AML-193 (cell line): ENCODE measurements around the gene DYNC1I1.

Source experiments
- DNase-seq, 2 experiments: peaks; one replicate each; lab custom pipeline; 2025; lab: John Stamatoyannopoulos, UW

The DYNC1I1 gene

DNA sequence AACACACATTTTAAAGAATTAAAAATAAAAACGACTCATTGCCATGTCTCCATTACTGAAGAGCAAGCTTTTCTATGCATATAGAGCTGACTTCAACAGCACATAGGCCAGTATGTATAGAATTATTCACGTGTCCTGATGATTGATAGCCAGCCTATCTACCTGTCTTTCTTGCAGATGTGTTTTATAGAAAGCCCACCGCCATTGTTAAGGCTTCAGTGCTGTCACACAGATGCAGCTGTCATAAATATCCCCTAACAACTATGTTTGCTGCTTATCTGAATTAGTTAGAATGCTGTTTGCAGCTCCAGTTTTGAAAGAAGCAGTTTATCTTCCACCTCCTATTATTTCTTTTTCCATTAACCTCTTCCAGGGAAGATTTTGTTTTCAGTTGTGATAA, 313.6 kb downstream of the DYNC1I1 start:
- DNase-seq = no peak

DNA sequence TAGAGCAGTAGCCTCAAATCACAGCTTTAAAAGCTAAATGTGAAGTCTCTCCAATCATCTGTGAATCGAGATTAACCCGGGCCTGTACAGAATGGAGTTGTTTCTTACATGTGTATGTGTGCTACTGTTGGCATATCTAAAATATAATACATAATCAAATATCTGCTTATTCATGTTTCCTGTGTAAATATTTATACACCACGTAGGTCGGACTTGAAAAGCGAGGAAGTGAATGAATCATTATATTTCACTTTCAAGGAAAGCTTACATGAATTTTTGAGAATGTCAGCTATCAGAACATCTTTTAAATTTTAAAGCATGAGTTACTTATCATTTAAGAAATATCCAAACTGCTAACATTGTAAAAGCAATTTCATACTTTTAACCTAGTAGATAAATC, 316.2 kb downstream of the DYNC1I1 start:
- DNase-seq = no peak

DNA sequence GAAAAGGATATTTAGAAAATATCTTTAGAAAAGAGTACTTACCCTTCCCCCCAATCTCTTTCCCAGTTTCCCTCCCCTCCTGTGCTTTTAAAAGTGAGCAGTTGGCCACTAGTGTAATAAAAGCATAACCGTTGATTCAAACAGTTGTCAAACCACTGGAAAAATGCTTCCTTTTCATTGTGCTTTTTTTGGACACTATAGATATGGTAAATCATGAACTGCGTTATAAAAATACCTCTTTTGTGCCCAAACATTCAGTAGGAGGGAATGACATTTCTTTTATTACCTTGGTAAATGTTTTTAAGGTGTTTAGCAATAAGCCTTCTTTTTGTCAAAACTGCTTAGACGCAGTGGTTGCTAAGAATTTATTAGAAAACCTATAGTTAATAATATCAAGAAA, 317.2 kb downstream of the DYNC1I1 start:
- DNase-seq = no peak

DNA sequence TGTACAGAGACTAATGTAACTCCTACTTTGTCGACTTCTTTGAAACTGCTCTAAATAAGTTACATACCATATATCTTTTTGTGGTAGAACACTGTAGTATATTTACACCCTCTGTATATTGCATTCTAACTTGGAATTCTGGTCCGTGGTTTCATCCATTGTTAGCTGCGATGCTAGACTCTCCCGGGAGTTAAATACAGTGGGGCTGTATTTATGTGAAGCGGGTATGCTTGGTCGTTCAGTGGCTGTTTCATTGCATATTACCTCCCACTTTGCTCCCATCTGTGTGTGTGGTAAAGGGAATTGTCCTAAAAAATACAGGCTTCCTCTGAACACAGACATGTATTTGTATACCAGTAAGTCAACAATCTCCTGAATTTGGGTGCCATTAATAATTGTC, 318.4 kb downstream of the DYNC1I1 start:
- DNase-seq = no peak

DNA sequence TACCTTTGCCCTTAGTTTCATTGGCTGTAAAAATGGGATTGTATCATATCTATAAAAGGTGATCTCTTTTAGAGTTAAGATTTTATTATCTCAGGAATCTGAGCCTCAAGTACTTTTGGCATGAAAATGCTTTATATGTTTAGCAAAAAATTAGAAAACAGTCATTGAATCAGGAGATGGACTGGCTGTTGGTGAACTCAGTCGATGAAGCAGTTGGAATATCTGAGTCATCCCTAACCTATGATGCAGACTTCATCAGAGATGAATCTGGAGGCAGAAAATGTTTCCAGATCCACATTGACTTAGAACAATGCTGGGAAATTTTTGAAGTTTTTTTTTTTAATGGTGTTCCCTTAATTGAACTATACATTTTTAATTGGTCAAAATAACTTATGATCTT, 321.1 kb downstream of the DYNC1I1 start:
- no peak for DNase-seq

DNA sequence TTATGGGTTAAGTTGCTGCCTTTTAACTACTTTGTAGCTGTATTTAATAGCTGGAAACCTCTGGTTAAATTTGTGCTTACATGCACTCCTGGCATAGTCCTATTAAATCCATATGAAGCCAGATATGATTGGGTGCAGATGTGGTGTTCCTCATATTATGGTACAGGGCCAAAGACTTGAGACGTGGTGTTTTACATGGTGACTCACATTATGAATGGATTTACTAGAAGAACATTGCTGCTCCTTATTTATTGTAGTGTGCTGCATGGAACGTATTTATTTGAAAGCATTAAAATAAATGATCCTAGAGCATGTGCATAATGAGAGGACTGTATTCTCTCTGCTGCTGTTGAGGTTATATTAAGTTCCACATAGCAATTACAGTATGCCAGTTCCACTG, 325.5 kb downstream of the DYNC1I1 start:
- DNase-seq = no peak

DNA sequence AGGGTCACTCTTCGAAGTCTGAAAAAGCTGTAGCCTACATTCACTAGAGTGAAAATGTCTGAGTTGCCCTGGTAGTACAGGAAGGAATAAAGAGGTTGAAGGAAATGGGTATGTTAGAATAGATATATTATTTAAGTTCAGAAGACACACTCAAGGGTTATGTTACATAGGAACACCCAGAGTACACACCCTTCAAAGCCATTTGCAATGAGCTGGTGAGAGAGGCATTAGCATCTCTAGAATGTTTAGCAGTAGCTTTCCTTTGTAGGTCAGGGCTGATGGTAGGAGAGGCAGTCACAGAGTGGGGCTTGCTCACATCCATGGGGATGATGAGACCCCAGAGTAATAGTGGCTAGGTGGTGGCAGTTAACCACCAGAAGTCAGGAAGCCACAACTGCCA, 328.4 kb downstream of the DYNC1I1 start:
- no peak for DNase-seq

DNA sequence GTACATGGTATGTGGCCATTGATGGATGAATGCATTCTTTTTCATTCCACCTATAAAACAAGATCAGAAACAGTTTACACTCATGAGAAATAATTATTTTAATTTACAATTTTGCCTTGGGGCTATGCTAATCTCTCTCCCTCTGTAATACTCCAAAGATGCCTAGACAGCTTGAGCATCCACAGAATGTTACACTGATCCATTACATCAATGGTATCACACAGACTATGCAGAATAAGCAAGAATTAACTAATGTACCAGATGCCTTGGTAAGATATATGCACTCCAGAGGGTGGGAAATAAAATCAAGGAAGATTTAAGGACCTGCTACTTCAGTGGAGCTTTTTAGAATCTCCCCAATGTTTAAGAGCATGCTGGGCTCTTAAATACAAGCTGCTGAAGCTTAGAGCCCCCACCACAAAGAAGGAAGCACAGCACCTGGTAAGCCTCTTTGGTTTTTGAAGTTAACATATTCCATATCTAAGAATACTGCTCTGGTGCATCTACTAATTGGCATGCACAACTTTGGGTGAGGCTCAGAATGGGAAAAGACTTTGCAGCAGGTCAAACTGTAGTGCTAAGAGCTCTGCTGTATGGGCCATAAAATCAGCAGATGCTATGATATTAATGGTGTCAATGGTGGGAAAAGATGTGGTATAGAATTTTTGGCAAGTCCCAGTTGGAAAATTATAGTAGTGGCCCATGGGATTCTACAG, 329.9 kb downstream of the DYNC1I1 start:
- no peak for DNase-seq

DNA sequence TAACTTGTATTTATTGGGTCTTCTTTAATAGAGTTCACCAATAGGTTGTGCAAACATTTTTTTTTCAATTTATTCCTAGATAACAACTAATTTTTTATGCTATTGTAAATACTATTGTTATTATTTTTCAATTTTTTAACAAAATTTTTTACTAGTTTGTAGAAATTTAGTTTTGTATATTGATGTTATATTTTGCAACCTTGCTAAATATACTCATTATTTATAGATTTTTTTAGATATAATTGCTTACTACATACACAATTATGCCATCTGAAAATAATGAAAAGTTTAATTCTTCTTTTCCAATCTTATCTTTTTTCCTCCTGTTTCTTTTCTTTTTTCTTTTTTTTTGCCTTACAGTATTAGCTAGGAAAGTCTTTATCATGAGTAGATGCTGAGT, 332.6 kb downstream of the DYNC1I1 start:
- DNase-seq = no peak

DNA sequence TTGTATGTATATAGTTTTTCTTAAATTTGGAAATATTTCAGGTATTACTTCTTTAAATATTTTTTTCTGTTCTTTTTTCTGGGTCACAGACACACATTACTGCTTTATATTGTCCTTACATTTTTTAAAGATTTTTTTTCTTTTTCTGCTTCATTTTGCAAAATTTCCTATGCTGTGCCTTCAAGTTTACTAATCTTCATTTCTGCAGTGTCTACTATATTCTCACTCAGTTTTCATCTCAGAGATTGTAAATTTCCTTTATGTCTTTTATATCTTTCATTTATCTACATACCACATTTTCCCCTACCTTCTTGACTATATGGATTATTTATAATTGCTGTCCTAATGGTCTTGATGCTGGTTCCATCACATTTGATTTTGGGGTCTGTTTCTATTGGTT, 339.1 kb downstream of the DYNC1I1 start:
- no peak for DNase-seq

DNA sequence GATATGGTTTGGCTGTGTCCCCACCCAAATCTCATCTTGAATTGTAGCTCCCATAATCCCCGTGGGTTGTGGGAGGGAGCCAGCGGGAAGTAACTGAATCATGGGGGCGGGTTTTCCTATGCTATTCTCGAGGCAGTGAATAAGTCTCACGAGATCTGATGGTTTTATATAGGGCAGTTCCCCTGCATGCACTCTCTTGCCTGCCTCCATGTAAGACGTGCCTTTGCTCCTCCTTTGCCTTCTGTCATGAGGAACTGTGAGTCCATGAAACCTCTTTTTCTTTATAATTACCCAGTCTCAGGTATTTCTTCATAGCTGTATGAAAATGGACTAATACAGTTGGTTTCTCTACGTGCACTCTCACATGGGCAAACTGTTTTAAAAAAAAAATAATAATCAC, 341.8 kb downstream of the DYNC1I1 start:
- no peak for DNase-seq

DNA sequence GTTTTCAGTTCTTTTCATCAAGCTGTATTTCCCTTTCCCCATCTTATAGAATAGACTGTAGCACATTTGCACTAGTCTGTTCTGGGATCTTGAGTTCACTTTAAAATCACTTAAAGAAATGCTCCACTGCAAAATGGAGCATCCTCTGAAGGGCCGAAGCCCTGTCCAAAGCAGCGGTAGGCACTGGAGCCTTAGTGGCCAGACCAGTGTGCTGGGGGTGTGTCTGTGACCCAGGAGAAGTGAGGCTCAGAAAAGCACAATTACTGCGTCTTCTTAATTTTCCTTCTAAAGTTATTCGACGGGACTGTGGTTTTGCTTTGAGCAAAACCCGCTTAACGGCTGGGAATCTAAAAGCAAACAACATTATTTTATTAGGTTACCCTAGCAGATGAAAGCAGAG, 343.8 kb downstream of the DYNC1I1 start:
- DNase-seq = no peak

DNA sequence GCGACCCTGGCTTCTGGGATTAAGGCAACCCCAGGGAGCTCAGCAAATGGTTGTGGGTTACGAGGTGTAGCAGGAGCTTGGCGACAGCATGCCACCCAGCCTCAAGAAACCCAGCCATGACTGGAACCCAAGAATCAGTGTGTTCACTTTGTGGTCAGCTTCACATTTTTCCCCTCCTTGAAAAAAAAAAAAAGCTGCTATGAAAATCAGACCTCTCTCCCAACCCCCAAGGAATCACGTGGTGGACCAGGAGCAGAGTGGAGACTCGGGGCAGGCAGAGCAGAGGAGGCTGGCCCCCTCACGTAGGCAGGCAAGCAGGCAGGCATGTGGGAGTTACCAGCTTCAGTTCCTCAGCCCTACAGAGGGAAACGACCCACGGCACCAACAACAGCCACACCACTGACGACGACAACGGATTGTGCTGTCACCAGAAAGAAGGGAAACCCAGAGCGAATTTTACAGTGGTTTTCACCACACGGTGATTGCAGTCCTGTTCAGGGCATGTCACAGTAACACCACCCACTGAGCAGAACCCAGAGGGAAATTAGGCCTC, 346.2 kb downstream of the DYNC1I1 start:
- DNase-seq = no peak

DNA sequence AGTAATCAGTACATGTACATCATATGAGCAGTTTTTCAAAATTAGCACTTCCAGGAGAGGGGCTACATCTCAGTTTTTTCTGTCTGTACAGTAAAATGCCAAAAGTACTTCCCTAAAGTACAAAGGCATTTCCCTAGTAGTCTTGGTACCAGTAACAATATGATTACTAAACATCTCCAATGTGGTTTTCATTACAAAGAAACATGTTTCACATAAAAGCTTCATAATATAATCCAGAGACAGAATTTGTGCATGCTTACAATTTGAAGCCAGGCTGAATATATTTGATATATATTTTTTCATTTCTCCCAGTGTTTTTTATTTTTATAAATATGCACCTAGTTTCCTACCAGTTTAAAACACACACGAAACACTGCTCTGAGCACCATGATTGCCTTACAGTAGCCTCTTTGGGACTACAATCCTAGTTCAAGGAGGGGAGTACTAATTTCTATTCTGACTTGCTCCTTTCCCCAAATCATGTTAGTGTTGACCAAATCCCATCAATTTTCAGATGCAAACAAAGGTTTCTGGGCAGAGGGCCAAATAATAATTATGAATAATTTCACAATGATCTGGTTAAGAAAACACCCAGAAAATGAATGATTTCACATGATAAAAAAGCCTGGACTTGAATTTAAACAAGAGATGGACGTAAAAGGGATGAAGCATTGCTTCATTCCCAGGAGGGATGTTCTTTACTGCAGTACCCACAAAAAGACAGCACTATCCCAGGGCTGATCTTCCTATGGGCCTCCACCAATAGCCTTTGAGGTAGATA, 348.3 kb downstream of the DYNC1I1 start:
- no peak for DNase-seq

DNA sequence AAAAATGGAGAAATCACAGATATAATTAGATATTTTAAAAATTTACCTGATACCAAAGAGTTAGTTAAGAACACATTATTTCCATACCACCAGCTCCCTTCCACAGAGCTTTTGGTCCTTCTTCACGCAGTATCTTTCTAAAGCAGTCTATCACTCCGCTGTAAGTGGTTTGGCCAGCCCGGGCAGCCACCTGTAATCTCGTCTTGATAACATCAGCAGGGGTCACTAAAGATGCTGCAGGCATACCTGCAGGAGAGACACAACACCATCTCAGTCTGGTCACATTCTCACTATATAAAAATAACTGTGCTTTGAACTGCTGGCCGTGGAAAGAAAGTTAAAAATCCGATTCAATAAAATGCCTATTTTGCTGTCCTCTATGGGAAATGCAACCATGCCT, 349.4 kb downstream of the DYNC1I1 start:
- DNase-seq = no peak

DNA sequence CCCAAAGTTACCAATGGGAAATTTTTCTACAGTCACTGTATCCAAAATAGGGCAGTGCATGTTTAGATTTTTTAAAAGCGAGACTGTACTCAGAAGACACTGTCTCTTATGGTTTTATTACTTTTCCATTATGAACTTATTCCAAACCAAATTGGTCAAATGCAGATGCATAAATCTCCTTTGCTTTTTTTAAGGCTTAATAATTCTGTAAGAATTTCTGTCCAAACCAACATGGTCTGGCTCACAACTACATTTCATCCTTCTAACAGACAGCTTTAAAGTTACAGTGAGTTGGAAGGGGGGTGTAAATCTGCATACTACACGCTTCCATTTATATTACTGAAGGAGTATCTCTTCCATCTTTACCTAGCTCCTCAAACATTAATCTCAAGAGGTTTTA, 350.4 kb downstream of the DYNC1I1 start:
- DNase-seq = no peak

DNA sequence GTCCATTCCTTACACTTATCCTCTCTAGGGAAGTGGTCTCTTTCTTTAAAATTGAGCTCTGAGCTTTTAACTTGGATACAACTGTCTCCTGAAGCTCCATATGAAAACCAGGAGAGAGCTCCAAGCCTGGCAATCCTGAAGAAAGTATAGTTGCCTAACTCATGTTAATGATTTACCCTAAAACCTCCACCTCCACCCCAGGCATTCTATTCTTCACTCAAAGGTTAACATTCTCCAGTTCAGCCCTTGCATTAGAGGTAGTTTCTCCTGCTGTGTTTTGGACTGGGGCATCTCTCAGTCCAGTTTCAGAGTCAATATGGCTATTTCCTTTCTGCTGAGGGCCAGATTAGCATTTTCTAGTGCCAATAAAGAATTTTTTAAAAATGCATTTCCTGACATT, 354.0 kb downstream of the DYNC1I1 start:
- no peak for DNase-seq

DNA sequence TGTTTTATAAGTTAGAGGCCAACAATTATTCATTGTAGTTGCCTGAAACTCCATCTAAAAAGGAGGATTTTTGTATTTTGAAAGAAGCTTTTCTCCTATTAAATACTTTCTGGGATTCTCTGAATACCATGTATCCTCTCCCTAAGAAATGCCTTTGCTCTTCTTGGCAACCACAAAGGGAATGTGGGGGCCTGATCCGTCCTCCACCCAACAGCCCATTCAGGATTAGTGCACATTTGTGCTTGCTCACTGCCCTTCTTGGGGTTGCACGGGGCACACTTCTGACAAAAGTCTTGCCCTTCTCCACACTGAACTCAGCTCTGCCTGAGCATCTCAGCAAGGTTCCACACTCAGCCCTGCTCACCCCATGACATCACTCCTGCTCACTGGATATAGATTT, 355.4 kb downstream of the DYNC1I1 start:
- DNase-seq = no peak

DNA sequence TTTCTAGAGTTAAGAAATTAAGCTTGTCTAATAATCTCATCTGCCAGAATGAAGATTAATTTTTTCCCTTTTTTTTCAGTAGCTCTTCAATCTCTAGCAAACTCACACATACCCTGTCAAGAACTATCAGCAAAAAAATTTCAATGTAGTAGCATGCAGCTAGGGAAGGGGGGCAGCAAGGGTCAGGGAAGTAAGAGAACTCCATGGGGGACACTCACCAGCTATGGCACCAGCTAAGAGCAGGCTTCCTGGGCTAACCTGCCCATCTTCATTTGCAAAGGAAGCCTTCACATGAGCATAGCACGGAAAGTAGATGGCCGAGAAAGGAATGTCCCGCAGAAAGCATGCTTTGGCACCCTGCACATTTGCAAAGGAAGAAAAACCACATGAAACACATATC, 359.2 kb downstream of the DYNC1I1 start:
- no peak for DNase-seq

DNA sequence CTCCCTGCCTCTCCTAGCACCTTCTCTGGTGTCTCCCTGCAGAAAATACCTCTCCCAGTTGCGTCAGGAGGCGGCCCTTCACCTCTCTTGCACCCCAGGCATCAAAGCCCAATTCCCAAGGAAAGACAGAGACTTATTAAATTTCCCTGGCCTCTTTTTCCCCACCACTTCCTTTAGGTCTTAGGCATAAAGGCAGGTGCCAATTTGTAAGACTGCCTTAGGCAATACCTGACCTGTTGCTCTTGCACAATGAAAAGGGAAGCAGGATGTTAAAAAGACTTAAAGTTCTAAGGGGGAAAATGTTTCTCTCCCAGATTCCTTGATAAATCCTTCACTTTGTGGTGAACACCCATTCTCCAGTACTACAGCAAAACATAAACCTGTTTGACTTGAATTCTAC, 362.9 kb downstream of the DYNC1I1 start:
- DNase-seq = no peak

DNA sequence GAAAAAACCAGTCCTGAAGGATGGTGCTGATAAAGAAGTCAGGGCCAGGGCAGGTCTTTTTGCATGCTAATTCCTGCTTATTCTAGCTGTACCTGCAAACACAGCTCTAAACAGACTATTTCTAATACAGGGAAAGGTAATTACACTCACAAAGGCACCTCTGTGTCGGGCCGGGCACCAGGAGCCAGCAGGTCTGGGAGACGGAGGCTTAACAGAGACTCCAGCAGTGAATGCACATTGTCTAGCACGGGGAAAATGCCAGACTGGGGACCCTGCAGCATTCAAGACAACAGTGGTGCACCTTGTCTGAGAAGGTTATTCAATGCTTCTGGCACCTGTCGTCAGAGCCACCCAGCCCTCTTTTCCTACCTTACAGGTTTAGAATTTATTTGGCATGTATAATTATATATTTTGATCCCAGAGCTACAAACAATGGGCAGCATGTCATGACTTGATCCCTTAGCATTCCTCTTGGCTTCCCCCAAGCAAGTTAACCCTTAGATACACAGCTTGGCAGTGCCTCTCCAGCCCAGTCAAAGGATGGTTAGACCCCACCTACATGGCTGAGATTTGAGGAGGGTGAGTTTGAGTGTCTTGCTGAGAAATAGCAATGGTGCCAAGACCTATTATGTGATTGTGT, 364.4 kb downstream of the DYNC1I1 start:
- no peak for DNase-seq

DNA sequence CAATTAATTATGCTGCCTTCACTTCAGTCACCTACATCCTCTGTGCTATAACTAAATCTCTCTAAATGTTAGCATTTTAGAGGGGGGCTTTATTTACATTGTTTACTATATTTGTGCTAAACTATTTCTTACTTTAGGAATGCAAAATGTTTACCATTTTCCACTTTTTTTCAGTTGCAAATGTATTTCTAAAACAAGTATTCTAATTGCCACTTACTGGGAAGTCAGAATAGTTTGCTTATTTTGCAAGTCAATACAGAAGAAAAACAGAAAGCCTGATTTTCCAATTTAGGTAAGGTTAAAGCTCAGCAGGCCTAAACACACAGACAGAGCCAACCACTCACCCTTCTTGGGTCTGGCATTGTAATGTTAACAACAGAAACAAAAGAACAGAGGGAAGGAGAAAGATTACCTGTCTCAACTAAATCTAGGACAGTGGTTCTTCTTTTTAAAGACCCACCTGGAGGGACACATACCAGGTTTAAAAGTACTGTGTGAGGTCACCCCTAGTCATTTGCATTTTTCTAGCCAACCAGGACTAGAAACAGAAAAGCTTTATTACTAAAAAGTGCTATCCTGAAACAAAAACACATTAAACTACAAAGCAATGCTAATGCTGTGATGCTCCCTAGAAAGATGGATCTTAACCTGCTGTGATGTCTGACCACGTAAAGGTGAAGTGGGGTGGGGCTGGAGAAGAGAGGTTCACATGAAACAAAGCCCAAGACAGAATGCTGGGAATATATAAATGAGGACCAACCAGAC, 371.3 kb downstream of the DYNC1I1 start:
- DNase-seq = no peak

DNA sequence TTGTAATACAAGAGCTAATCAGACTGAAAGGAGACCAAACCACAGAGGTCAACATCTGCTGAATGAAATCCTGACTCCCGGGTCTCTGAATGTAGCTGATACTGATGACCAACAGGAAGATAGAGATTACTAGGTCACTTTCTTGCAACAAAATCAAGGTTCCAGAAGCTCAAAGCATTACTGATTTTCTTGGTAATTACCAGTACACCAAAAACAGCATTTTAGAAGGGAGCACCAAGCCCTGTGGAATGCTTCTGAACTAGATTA, 371.8 kb downstream of the DYNC1I1 start:
- no peak for DNase-seq
